GM18873 (cell line): ENCODE measurements around the gene ASPHD2.

Source experiments
- ATAC-seq: cut with Tn5 transposase; IDR thresholded peaks from one replicate; pipeline ENCODE4 v1.9.1; 2021; ENCODE audit warnings: mild to moderate bottlenecking, moderate library complexity, moderate number of reproducible peaks; ENCODE audit not compliant: unreplicated experiment, low FRiP score

The ASPHD2 gene

DNA sequence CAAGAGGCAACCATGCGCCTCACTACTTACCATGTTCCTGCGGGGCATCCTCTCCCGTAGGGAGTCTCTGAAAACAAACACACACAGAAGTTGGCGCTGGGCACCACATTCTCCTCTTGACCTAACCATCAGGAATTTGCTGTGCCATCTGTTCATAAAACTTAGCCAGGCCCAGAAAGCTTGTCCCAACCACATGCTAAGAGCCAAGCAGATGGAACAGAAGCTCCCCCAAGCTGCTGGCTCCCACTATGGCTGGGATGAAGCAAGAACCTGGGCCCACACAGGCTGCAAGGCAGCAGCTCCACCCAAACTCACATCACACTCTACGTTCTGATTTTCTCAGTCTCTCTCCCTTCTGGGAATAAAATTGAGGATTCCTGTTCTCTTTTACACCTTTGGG is 37.1 kb downstream of the ASPHD2 start:
- ATAC-seq, result no peak

DNA sequence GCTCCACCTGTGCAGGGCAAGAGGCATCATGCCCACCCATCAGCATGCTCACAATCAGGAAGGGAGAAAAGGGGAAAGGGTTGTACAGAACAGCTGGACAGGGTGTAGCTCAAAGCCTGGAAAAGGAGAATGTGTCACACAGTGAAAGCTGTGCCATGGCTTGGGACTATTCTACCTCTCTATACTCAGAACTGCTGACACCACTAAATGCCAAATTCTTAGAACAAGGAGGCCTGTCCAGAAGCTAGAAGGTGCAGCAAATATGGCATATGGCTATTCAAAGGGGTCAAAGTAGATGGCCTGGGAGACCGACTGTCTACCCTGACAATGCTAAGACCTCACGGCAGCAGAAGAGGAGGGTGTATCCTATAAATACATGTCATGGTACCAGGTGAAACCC is 41.7 kb downstream of the ASPHD2 start:
- no peak for ATAC-seq

DNA sequence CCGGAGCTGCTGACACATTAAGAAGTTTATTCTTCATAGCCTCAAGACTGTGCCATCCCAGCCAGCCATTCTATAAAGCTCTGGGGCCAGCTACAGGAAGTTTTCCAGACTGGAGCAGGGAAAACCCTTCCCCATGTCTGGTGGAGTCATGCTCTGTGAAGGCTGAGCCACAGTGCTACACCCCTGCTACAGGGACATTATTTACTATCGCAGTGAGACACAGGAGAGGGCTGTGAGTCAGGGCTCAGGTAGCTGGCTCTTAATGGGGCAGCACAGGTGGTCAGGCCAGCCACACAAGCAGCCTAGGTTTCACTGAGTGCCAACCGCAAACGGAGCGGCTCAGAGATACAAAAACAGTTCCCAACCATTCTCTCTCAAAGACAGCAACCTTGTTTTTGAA is 42.5 kb downstream of the ASPHD2 start:
- ATAC-seq, result no peak

DNA sequence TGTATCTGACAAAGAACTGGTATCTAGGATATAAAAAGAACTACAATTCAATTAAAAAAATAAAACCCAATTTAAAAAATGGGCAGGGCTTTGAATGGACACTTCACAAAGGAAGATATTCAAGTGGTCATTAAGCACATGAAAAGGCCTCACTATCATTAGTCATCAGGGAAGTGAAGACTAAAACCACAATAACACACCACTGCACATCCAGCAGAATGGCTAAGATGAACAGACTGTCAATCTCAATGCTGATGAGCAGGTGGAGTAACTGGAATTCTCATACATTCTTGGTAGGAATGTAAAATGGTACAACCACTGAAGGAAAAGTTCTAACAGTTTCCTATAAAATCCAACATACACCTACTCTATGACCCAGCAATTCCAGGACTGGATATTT is 45.6 kb downstream of the ASPHD2 start:
- no peak for ATAC-seq

DNA sequence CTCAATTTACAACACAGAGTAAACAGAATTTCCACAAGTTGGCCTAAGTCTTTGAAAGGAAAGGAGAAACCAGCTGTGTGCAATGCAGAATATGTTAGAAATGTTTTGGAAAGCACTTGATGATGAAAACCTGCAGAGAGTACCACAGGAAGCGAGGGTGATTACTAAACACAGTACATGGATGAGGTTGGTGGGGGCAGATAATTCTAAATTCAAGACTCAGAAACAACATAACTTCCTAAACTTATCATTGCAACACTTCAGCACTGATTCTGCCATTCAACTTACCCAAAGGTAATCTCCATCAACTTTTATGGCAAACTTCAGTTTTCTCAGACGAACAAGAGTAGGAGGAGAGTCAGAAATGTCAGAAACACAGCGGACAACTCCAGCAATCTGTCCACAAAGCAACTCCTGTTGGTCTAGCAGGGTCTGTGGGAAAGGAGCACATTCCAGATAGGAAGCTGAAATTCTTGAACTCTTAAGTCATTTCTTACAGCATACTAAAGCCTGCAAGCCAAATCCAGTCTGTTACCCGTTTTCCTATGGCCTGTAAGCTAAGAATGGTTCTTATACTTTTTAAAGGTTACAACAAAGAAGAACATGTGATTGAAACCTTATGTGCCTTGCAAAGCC is 47.8 kb downstream of the ASPHD2 start:
- ATAC-seq, result no peak

DNA sequence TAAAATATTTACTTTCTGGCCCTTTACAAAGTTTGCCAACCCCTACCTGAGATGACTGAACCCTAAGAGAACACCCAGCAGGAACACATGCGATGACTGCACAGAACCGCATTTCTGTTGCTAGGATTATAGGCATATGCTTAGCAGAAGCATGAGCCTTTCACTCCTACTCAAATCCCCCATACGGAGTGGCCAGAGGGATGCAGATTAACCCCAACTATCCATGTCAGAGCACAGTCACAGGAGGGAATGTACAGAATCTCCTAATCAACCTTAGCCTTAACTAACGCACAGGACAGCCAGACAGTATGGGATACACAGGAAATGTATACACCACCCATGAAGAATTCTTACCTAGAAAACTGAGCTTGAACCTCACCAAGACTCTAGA is 48.3 kb downstream of the ASPHD2 start:
- ATAC-seq, result no peak

DNA sequence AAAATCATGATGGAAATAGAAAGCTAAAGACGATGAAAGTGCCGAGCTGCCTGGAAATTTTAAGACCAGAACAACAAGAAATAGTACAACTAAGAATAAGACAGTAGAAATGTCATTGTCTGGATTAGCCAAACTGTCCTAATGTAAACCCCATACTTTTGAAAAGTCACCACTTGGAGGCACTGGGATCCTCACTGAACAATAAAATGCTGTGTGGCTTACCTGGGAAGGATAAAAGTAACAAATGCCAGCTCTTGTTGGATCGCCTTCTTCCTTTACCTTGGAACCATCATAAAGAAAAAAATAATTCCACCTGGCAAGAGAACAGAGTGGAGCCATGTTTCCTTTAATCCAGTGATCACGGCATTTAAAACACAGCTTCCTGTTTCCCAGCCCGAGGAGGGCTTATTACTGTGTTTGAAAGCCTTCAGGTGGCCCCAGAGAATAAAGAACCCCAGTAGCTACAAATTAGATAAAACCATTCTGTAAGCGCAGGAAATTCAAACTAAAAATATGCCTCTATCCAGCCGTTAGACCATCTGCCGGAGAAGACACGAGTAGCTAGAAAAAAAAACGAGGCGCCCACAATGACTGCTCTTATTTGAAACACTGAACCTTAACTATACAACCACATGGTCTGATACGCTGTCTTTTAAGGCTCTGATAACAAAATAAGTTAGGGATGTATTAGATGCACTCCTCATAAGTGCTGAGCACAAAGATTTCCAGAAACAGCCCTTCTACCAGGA is 50.2 kb downstream of the ASPHD2 start:
- no peak for ATAC-seq

DNA sequence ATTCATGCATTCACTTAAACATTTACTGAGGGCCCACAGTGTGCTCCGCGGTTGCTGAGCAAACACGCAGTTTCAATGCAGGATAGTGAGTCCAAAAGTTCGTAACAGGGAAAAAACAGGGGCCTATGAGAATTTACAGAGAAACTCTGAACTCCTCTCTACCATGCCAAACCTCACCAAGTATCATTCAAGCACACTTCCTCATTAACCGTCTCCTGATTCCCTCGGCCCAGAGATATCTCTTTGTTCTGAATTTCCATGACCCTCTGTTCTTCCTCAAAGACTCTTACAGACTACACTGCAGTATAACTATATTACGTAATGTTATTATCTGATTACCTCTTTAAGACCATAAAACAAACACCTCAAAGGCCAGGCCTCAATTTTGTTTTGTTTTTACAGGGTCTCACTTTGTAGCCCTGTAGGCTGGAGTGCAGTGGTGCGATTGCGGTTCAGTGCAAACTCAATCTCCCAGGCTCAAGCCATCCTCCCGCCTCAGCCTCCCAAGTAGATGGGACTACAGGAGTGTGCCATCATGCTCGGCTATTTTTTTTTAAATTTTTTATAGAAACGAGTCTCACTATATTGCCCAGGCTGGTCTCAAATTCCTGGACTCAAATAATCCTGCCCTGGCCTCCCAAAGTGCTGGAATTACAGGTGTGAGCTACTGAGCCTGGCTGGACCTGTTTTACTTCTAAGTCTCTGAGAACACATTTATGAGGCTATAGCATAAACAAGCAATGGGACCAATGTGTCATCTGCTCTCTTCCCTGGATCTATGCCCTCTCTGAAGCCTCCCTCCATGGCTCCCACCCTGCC is 50.9 kb downstream of the ASPHD2 start:
- ATAC-seq, result no peak

DNA sequence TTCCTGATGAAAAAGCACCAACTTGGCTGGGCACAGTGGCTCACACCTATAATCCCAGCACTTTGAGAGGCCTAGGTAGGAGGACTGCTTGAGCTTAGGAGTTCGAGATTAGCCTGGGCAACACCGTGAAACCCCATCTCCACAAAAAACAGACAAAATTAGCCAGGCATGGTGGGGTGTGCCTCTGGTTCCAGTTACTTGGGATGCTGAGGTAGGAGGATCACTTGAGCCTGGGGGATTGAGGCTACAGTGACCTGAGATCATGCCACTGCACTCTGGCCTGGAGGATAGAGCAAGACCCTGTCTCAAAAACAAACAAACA is 51.5 kb downstream of the ASPHD2 start:
- ATAC-seq, result no peak

DNA sequence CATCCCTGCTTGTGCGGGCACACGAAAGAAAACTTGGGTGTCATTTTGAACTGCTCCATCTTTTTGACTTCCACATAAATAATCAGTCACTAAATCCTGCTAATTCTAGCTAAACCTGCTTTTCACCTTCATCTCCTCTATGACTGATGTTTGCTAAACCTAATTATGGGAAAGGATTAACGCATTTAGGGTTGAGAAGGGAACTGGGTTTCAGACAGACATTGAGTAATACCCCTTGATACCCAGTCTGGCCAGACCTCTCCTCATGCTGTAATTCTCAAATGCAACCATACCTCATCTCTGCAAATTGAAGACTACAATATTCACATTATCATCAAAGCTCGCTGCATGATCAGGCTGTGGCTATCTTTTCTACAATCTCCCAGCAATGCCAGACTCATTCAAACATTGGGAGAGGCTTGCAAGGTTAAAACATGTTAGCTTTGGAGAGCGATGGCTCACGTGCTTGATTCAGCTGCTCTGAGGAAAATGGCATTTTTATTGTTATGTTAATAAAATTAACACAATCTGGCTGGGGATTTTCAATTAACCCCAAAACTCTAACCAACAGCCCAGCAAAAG is 52.1 kb downstream of the ASPHD2 start:
- ATAC-seq, result no peak

DNA sequence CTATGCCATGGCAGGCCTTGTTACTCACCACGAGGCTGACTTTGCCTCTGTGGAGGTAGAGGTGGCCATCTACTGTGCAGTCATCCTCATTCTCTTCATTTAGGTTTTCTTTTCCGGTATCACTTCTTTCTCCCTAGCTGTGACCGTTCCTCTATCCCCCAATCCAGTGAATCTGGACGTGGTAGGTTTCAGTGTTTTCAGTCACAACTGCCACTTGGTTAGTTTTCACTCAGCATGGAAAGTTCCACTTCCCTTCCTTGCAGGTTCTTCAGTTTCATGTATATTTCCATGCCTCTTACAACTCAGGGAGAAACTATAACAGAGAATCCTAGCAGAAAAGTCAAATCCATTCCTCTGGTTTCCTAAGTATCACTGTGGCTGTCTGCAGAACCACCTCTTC is 52.6 kb downstream of the ASPHD2 start:
- no peak for ATAC-seq

DNA sequence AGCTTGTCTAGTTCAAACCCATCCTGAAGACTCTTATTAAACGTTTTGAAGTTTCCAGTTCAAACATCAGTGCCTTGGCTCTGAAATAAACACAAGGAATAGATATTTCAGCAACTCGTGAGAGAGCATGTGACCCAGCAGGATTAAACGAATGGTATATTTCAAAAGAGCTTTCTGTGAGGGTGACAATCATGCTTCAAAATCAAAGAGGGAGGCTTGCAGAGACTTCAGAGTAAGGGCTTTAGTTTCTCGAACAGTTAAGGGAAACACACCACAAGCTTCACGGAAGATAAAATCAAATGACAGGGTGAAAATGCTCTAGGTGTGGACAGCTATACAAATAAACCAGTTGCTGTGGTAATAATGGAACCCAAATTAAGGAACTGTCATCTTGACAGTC is 53.1 kb downstream of the ASPHD2 start:
- ATAC-seq, result no peak

DNA sequence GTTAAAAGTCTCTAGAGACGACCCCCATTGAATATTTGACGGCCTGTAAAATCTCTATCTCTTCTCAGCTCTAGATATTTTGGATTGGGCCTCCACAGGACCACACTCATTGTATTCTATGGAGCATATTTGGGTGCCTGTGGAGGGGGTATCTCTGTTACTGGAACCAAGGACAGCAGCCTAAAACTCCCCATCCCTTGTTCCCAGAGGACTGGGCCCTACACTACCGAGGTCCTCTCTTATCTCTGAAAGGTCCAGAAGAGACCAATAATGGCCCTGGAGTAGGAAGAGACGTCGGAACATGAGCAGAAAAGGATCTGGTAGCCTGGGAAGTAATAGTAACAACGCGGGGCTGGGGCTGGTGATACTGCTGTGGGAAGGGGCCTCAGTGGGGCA is 54.0 kb downstream of the ASPHD2 start:
- peak; percentile 1 for ATAC-seq

DNA sequence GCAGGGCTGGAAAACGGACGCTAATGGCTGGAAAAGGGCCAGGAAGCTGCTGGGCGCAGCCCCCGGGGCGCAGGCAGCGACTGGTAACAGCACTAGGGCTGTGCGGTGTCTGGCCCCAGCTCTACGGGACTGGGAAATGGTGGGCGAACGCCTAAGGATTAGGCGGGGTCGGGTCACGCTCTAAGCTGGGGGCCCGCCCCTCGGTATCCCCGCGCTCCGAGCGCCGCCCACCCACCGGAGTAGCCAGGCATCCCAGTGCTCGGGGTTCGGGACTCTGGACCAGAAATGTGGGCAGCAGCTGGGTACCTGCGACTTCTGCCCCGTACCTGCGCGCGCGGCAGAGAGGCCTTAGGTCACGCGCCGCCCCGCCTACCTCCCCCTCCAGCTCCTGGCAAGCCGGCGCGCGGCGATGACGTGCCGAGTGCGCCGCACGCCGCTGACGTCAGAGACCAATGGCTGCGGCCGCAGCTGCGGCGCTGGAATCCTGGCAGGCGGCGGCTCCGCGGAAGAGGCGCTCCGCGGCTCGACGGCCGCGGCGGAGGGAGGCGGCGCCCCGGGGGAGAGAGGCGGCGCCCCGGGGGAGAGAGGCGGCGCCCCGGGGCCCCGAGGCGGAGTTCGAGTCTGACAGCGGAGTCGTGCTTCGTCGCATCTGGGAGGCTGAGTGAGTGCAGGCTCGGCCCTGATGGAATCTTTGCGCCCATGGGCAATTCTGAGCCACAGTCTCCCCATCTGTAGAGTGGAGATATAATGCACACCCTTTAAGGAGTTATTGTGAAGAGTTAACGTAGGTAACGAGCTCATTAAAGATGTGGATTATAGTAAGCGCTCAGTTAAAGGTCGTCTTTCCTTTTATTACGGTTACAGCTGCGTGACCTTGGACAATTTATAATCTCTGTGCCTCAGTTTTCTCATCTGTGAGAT is 54.6 kb downstream of the ASPHD2 start, which contains the start of the genes HPS4 and SRRD:
TSS of gene HPS4 (minus strand) at position 345 of the 921 bp plus-strand sequence. CDS start 2,021 bp downstream, outside the sequence.
TSS of gene SRRD (plus strand) at position 439 of the 921 bp plus-strand sequence. CDS start at position 453, 14 bp downstream.
- ATAC-seq, result peak; percentile 51

DNA sequence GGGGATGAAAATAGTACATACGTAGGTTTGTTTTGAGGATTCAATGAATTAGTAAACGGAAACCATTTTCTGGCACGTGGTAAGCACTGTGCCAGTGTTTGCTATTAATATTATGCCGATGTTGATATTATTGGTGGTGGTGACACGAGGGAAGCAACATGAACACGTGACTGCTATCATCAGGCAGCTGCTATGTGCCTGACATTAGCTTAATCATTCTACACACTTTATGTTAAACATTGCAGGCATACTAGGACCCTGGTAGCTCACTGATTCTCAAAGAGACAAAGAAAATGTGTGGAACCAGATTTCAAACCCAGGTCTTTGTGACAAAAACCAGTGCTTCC is 55.3 kb downstream of the ASPHD2 start:
- no peak for ATAC-seq

DNA sequence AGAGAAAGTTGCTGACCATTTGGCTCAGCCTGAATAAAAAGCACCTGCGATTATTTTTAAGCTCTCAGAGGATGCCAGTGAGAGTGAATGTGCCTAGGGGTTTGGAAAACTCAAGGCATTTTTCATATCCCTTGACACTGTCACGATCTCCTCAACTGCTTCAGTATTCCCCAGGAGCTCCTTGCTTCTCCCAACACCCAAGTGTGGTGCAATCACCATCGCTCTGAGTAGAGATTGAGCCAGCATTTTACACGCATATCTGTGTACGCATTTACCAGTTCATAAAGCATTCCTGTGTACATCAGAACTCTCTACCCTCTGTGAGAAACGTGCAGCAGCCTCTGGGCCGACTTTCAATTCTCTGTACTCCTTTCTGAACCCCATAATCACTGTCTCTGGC is 56.0 kb downstream of the ASPHD2 start:
- no peak for ATAC-seq

DNA sequence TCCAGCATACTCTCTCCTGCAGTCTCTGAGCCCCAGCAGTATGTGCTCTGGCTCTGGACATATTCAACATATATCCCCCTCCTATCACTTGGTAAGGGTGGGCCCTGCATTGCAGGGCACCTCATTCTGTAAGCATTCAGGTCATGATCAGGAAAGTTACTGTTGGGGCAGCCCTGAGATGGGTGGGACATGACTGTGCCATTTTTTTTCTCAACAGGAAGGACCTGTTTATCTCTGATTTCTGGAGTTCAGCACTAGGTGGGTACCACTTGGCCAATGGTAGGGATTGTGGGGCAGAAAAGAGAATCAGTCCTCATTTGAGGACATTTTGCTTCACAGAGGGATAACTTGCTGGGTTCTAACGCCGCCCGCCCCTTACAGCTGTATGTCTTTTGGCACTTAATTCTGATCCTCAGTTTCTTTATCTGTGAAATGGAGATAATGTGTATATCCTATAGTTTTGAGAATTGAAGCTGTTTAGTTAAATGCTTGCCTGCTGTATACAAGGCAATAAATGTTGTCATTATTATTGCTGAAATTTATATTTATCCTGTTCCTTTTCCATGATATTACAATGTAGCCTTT is 56.8 kb downstream of the ASPHD2 start:
- no peak for ATAC-seq

DNA sequence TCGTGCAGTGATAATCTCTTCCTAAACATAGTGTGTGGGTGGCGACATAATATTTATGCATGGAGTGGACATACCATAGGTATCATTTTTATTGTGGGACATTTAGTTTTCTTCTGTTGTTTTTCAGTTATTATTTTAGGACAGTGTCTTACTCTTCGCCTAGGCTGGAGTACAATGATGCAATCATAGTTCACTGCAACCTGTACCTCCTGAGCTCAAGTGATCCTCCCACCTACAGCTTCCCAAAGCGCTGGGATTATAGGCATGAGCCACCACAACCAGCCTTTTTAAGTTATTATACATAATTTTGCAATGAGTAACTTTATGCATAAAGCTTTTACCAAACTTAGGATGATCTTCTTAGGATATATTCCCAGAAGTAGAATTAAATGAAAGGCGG is 57.3 kb downstream of the ASPHD2 start:
- no peak for ATAC-seq

DNA sequence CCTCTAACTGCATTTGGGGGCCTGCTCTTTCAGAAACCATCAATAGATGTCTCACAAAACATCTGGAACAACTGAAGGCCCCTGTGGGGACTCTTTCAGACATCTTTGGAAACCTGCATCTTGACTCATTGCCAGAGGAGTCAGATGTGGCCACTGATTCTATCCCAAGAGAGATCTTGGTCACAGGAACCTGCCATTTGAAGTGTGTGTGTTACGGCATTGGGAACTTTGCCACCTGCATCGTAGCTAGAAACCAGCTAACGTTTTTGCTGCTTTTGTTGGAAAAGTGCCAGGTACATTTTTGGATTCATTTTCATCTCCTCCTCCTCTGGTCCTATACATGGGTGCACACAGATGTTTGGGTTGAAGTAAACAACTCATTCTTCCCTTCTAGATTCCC is 58.9 kb downstream of the ASPHD2 start:
- no peak for ATAC-seq
